Bronchial epithelial cell (primary cell): ENCODE results near the gene DNM1L. TPM values are rescaled to one million over a fixed set of nuclear protein-coding genes. Genes with fewer than 3 reads are reported as not detected.

Experiments used
- DNase-seq: peaks from one replicate; pipeline ENCODE4 v3.0.0-alpha.2; 2010; ENCODE audit warnings: low read depth
- FAIRE-seq: peaks from 2 replicates; lab custom pipeline; 2011; peaks lifted over from hg19 to GRCh38; lab: Jason Lieb, UNC
- H3K27me3 ChIP-seq: 2 replicates; pipeline ENCODE4 v1.5.1; 2011; ENCODE audit warnings: low read length; ENCODE audit not compliant: control insufficient read depth, insufficient read depth
- H3K36me3 ChIP-seq: 2 replicates; pipeline ENCODE4 v1.5.1; 2011; ENCODE audit warnings: low read length; ENCODE audit not compliant: control insufficient read depth, insufficient read depth
- H3K4me3 ChIP-seq: 2 replicates; pipeline ENCODE4 v1.5.1; 2011; ENCODE audit warnings: mild to moderate bottlenecking, low read depth, low read length, control low read depth
- CTCF ChIP-seq: IDR thresholded peaks from 2 replicates; pipeline ENCODE4 v1.5.1; 2011; ENCODE audit warnings: mild to moderate bottlenecking, moderate library complexity, low read length, control low read depth, inconsistent platforms; ENCODE audit not compliant: insufficient read depth, severe bottlenecking
- total RNA-seq: library from RNA; depleted of rRNA; stranded (reverse); fragments of >200 nt; gene quantifications from 2 replicates; pipeline ENCODE4 v1.2.1, GENCODE V29; 2014

The DNM1L gene
- total RNA-seq, 1 donor from 2014 or later, result 69.2 TPM

DNA sequence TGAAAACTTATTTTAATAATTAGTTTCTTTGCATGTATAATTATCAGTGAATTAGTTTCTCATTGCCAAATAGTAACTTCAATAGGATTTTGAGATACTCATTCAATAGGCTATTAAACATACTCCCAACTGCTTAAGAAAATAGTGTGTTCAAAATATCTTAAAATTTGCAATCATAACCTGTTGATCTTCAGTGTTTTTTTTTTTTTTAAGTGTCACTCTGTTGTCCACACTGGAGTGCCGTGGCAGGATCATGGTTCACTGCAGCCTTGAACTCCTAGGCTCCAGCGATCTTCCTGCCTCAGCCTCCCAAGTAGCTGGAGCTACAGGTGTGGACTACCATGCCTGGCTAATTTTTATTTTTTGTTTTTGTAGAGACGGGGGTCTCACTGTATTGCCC is 78.1 kb downstream of the DNM1L start:
- DNase-seq (no peak), FAIRE-seq (no peak)
- peaks cover 3% of the 10 kb centered on the region for H3K36me3 ChIP-seq
- H3K4me3 ChIP-seq, result no peak overlapping the region
- TF ChIP-seq CTCF, result no peak
- H3K27me3 ChIP-seq, result no peaks in the 10 kb centered on the region

GRCh38 chr12:32761716-32762115 is 82.6 kb downstream of the DNM1L start:
- no peak for FAIRE-seq
- no peak for DNase-seq
- Histone ChIP-seq H3K27me3 (no peaks in the 10 kb centered on the region), H3K36me3 (no peaks in the 10 kb centered on the region), H3K4me3 (no peak overlapping the region)
- TF ChIP-seq CTCF, result no peak

DNA sequence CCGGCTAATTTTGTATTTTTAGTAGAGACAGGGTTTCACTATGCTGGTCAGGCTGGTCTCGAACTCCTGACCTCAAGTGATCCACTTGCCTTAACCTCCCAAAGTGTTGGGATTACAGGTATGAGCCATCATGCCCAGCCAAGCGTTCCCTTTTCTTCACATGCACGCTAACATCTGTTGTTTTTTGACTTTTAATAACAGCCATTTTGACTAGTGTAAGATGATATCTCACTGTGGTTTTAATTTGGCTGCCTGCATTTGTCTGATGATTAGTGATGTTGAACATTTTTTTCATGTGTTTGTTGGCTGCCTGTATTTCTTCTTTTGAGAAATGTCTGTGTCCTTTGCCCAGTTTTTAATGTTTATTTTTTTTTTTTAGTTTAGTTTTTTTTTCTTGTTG is 86.8 kb downstream of the DNM1L start:
- H3K36me3 ChIP-seq, result no peaks in the 10 kb centered on the region
- H3K4me3 ChIP-seq, result no peak overlapping the region
- H3K27me3 ChIP-seq, result no peaks in the 10 kb centered on the region
- TF ChIP-seq CTCF, result no peak
- DNase-seq, result no peak
- no peak for FAIRE-seq

- H3K36me3 ChIP-seq, result no peaks in the 10 kb centered on the region
- no peak overlapping the region for H3K4me3 ChIP-seq
- H3K27me3 ChIP-seq, result no peaks in the 10 kb centered on the region
- FAIRE-seq (no peak), DNase-seq (no peak)
- no peak for TF ChIP-seq CTCF
Measured at GRCh38 chr12:32768518-32768917, 89.4 kb downstream of the DNM1L start.

- no peak for DNase-seq
- no peak overlapping the region for H3K4me3 ChIP-seq
- H3K27me3 ChIP-seq, result no peaks in the 10 kb centered on the region
- H3K36me3 ChIP-seq, result no peaks in the 10 kb centered on the region
- FAIRE-seq, result no peak
- no peak for TF ChIP-seq CTCF
Measured at GRCh38 chr12:32770141-32770540, 91.0 kb downstream of the DNM1L start.

DNA sequence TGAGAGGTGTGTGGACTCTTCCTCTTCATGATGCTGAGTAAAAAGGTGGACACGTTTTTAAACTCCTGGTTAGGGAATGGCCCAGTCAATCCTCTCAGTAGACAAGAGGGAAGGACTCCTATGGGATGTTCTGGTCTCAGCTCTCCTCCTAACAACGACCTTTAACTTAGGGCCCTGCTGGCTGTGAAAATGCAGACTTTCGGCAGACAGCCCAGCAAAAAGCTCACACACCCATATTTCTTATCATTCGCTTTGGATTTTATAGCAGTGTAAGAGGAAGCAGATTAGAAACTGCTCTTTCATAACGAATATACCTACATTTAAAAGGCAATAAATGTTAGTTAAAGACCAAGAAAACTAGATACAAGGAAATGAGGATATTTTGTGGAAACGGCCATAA is 94.6 kb downstream of the DNM1L start:
- no peak for TF ChIP-seq CTCF
- Histone ChIP-seq H3K36me3 (no peaks in the 10 kb centered on the region), H3K27me3 (no peaks in the 10 kb centered on the region), H3K4me3 (no peak overlapping the region)
- DNase-seq (no peak), FAIRE-seq (no peak)
